Smooth muscle cell of bladder (primary cell): ENCODE results near the gene TRA2B. TPM values are rescaled to one million over a fixed set of nuclear protein-coding genes. Genes with fewer than 3 reads are reported as not detected.

ENCODE experiments used
- total RNA-seq: library from RNA; depleted of rRNA; stranded (reverse); fragments of >200 nt; gene quantifications from 2 replicates; pipeline ENCODE4 v1.2.3, GENCODE V29; 2014

The TRA2B gene
- total RNA-seq: 123 and 133 TPM in 2 replicates

GRCh38 chr3:185937689-185938374, at the start of gene TRA2B:
TRA2B (minus strand) TSS chr3:185938014; CDS start chr3:185937860, 154 bp downstream.

Other genes starting within 250 kb of the TRA2B start
- gene IGF2BP2, start 113.0 kb downstream of the TRA2B start, total RNA-seq: 28.8 and 29.3 TPM in 2 replicates
- 16.4 and 18.5 TPM in 2 replicates for gene ETV5, start 171.1 kb upstream of the TRA2B start, total RNA-seq